ENCODE data around the gene PSPN. TPM values are rescaled to one million over a fixed set of nuclear protein-coding genes. Genes with fewer than 3 reads are reported as not detected.

Gene PSPN
- polyA plus RNA-seq, 1 donor (not counting 4 experiments of a cell fraction or from before 2014, with no cell fraction given), result 0.33 TPM

DNA sequence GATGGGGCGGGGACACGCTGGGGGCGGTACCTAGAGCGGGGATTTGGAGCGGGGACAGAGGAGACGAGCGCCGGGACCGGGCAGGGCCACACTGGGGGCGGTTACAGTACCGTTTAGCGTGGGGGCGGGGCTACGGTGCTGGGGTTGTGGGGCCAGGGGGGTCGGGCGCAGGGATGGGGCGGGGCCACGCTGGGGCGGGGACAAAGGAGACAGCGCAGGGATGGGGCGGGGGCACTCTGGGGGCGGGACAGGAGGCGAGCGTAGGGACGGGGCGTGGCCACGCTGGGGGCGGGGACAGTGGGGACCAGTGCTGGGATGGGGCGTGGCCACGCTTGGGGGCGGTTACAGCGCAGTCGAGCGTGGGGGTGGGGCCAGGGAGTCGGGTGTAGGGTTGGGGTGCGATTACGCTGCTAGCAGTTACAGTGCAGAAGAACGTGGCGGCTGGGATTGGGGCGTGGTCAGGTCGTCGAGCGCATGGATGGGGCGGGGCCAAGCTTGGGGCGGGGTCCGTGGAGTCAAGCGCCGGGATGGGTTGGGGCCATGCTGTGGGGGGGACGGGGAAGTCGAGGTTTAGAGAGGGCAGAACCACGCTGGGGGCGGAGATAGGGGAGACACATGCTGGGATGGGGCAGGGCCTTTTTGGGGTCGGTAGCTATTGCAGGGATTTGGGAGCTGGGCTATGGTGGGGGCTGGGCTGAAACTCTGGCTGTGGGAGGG lies 2.5 kb downstream of the PSPN start:
- FAIRE-seq, result peak; percentile 87

DNA sequence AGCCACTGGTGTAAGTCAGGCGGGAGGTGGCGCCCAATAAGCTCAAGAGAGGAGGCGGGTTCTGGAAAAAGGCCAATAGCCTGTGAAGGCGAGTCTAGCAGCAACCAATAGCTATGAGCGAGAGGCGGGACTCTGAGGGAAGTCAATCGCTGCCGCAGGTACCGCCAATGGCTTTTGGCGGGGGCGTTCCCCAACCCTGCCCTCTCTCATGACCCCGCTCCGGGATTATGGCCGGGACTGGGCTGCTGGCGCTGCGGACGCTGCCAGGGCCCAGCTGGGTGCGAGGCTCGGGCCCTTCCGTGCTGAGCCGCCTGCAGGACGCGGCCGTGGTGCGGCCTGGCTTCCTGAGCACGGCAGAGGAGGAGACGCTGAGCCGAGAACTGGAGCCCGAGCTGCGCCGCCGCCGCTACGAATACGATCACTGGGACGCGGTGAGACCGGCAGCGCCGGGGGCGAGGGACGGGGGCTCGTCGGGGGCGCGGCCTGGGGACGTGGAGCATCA lies 3.1 kb downstream of the PSPN start, which contains the start of gene ALKBH7:
TSS of gene ALKBH7 (plus strand) at position 201 of the 502 bp plus-strand sequence. CDS start at position 228, 27 bp downstream.
- no peaks in the 10 kb centered on the region for H3K79me2 ChIP-seq (ENCODE audit: control insufficient read depth, insufficient read depth, low read length)
- TF ChIP-seq, protein P1, sequence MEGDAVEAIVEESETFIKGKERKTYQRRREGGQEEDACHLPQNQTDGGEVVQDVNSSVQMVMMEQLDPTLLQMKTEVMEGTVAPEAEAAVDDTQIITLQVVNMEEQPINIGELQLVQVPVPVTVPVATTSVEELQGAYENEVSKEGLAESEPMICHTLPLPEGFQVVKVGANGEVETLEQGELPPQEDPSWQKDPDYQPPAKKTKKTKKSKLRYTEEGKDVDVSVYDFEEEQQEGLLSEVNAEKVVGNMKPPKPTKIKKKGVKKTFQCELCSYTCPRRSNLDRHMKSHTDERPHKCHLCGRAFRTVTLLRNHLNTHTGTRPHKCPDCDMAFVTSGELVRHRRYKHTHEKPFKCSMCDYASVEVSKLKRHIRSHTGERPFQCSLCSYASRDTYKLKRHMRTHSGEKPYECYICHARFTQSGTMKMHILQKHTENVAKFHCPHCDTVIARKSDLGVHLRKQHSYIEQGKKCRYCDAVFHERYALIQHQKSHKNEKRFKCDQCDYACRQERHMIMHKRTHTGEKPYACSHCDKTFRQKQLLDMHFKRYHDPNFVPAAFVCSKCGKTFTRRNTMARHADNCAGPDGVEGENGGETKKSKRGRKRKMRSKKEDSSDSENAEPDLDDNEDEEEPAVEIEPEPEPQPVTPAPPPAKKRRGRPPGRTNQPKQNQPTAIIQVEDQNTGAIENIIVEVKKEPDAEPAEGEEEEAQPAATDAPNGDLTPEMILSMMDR (optimal IDR thresholded peaks at IDR 0.05 in 1 of 3, IDR thresholded peaks at IDR 0.05 in 1 of 3, conservative IDR thresholded peaks at IDR 0.05 in 1 of 3; ENCODE audit: extremely low read depth in 1 of 3, insufficient read depth in 2 of 3, low read length in 3 of 3), result no peak
- no peak for TF ChIP-seq EZH2 (IDR thresholded peaks at IDR 0.05; ENCODE audit: low read length)
- peak within 1 kb of the TSS; percentile 96 for H3K4me2 ChIP-seq (ENCODE audit: control insufficient read depth, extremely low read depth, insufficient read depth, low read depth, low read length)
- H3K9me1 ChIP-seq (ENCODE audit: control insufficient read depth, extremely low read depth, insufficient read depth, low read length), result no peaks in the 10 kb centered on the region
- peak; percentile 93 for FAIRE-seq
- H3K9ac ChIP-seq (ENCODE audit: control insufficient read depth, extremely low read depth, insufficient read depth, low read length), result peak within 1 kb of the TSS; percentile 81
- H4K20me1 ChIP-seq (ENCODE audit: control insufficient read depth, extremely low read depth, insufficient read depth, low read length), result no peaks in the 10 kb centered on the region
- H3K9me3 ChIP-seq (ENCODE audit: control insufficient read depth, low read depth, low read length), result no peaks in the 10 kb centered on the region
- peak within 1 kb of the TSS; percentile 87 to 92 (median 89) for H3K4me3 ChIP-seq (ENCODE audit: control insufficient read depth in 2 of 3, extremely low read depth in 1 of 3, insufficient read depth in 2 of 3, low read depth in 1 of 3, low read length in 3 of 3)
- dilution Hi-C loops (cut with MboI; ENCODE audit: extremely low pct_ligation_motif_present, low sequenced_read_pairs), result no loop called here
- DNase-seq (ENCODE audit: low read depth, low spot score), result peak; percentile 100
- H3K27me3 ChIP-seq (ENCODE audit: control insufficient read depth, extremely low read depth, insufficient read depth, low read length), result no peaks in the 10 kb centered on the region
- peaks cover 10% of the 10 kb centered on the region for H3K4me1 ChIP-seq (ENCODE audit: control insufficient read depth, extremely low read depth, insufficient read depth, low read length)
- peak within 1 kb of the TSS; percentile 98 for H2AFZ ChIP-seq (ENCODE audit: control insufficient read depth, low read length)
- H3K36me3 ChIP-seq (ENCODE audit: control insufficient read depth in 2 of 2, extremely low read depth in 1 of 2, insufficient read depth in 2 of 2, low read length in 2 of 2), result peaks cover 0 to 6% of the 10 kb centered on the region in 2 experiments
- H3K27ac ChIP-seq (ENCODE audit: control insufficient read depth, insufficient read depth, low read length), result peak within 1 kb of the TSS; percentile 77

More for the DNA sequence above, 2.5 kb downstream of the PSPN start:
- Histone ChIP-seq H3K27ac (ENCODE audit: control insufficient read depth, insufficient read depth, low read length) (peak overlapping the region; percentile 74), H3K27me3 (ENCODE audit: control insufficient read depth, extremely low read depth, insufficient read depth, low read length) (no peaks in the 10 kb centered on the region), H3K4me3 (ENCODE audit: control insufficient read depth in 2 of 3, extremely low read depth in 1 of 3, insufficient read depth in 2 of 3, low read depth in 1 of 3, low read length in 3 of 3) (peak overlapping the region; percentile 87 to 92 (median 89)), H2AFZ (ENCODE audit: control insufficient read depth, low read length) (peak overlapping the region; percentile 91), H3K9me3 (ENCODE audit: control insufficient read depth, low read depth, low read length) (no peaks in the 10 kb centered on the region), H3K36me3 (ENCODE audit: control insufficient read depth in 2 of 2, extremely low read depth in 1 of 2, insufficient read depth in 2 of 2, low read length in 2 of 2) (peaks cover 0 to 3% of the 10 kb centered on the region in 2 experiments), H4K20me1 (ENCODE audit: control insufficient read depth, extremely low read depth, insufficient read depth, low read length) (no peaks in the 10 kb centered on the region), H3K79me2 (ENCODE audit: control insufficient read depth, insufficient read depth, low read length) (no peaks in the 10 kb centered on the region), H3K4me1 (ENCODE audit: control insufficient read depth, extremely low read depth, insufficient read depth, low read length) (peaks cover 10% of the 10 kb centered on the region), H3K9ac (ENCODE audit: control insufficient read depth, extremely low read depth, insufficient read depth, low read length) (peak overlapping the region; percentile 81), H3K9me1 (ENCODE audit: control insufficient read depth, extremely low read depth, insufficient read depth, low read length) (no peaks in the 10 kb centered on the region), H3K4me2 (ENCODE audit: control insufficient read depth, extremely low read depth, insufficient read depth, low read depth, low read length) (peak overlapping the region; percentile 96)
- no peak for TF ChIP-seq EZH2 (IDR thresholded peaks at IDR 0.05; ENCODE audit: low read length)
- TF ChIP-seq, protein P1 (optimal IDR thresholded peaks at IDR 0.05 in 1 of 3, IDR thresholded peaks at IDR 0.05 in 1 of 3, conservative IDR thresholded peaks at IDR 0.05 in 1 of 3; ENCODE audit: extremely low read depth in 1 of 3, insufficient read depth in 2 of 3, low read length in 3 of 3), result no peak
- DNase-seq (ENCODE audit: low read depth, low spot score), result peak; percentile 91
- dilution Hi-C loops (cut with MboI; ENCODE audit: extremely low pct_ligation_motif_present, low sequenced_read_pairs), result no loop called here

All from keratinocyte (primary cell).